Measurements from ENCODE around the gene FST. TPM values are rescaled to one million over a fixed set of nuclear protein-coding genes. Genes with fewer than 3 reads are reported as not detected.

FST gene
- 7.0 TPM for polyA plus RNA-seq (2013, experiment 1 of 2)
- polyA plus RNA-seq (2013, experiment 2 of 2), result 8.1 TPM

- under 1% methylated on average over 55 of the region's 64 CpGs for WGBS
- Histone ChIP-seq H2AFZ (ENCODE audit: low read depth, low read length) (peak within 1 kb of the TSS; percentile 83), H3K18ac (ENCODE audit: low read depth in 1 of 2, low read length in 2 of 2) (peak within 1 kb of the TSS in 1 of 2 experiments; percentile 89), H3K27me3 (ENCODE audit: control insufficient read depth in 1 of 2, insufficient read depth in 1 of 2, low read length in 2 of 2) (no peaks in the 10 kb centered on the region), H4K8ac (ENCODE audit: low read length) (peak within 1 kb of the TSS; percentile 60), H3K9ac (ENCODE audit: low read length) (peak within 1 kb of the TSS; percentile 97), H2BK120ac (ENCODE audit: low read depth, low read length) (peak within 1 kb of the TSS; percentile 83), H2BK12ac (ENCODE audit: low read length in 2 of 2) (peak within 1 kb of the TSS in 1 of 2 experiments; percentile 82), H4K91ac (ENCODE audit: low read length) (peak within 1 kb of the TSS; percentile 6), H3K14ac (ENCODE audit: low read length in 2 of 2) (peak within 1 kb of the TSS in 1 of 2 experiments; percentile 37), H2AK5ac (ENCODE audit: low read length, severe bottlenecking) (no peak within 1 kb of the TSS), H3K23ac (ENCODE audit: low read length in 2 of 2) (peak within 1 kb of the TSS in 1 of 2 experiments; percentile 90), H3K79me1 (replicated peaks; ENCODE audit: low read length, poor library complexity, severe bottlenecking) (peaks cover 2% of the 10 kb centered on the region), H3K4me2 (ENCODE audit: low read length, poor library complexity, severe bottlenecking) (peak within 1 kb of the TSS; percentile 91), H3K36me3 (ENCODE audit: control insufficient read depth in 1 of 2, insufficient read depth in 2 of 2, low read depth in 1 of 2, low read length in 2 of 2) (peaks cover 0 to 24% of the 10 kb centered on the region in 2 experiments), H3K9me3 (ENCODE audit: control insufficient read depth, low read length) (no peaks in the 10 kb centered on the region), H3K27ac (ENCODE audit: low read length, poor library complexity, severe bottlenecking) (no peak within 1 kb of the TSS), H3K4ac (ENCODE audit: low read depth in 1 of 2, low read length in 2 of 2) (no peak within 1 kb of the TSS), H2BK5ac (ENCODE audit: low read depth, low read length, poor library complexity, severe bottlenecking) (no peak within 1 kb of the TSS), H2BK15ac (ENCODE audit: low read depth, poor library complexity, severe bottlenecking) (peak within 1 kb of the TSS; percentile 79), H3K4me3 (ENCODE audit: insufficient read depth in 1 of 2, low read depth in 1 of 2, low read length in 2 of 2) (peak within 1 kb of the TSS; percentile 59 to 83), H3K4me1 (ENCODE audit: control insufficient read depth, insufficient read depth, low read depth, low read length) (peaks cover 12% of the 10 kb centered on the region)
- peak; percentile 57 for DNase-seq
Measured at GRCh38 chr5:53480416-53481158, at the start of gene FST. FST (plus strand) TSS chr5:53480629; CDS start chr5:53480792, 163 bp downstream.

- H3K14ac ChIP-seq (ENCODE audit: low read length in 2 of 2), result no peak overlapping the region
- H3K18ac ChIP-seq (ENCODE audit: low read depth in 1 of 2, low read length in 2 of 2), result no peak overlapping the region
- H3K9ac ChIP-seq (ENCODE audit: low read length), result peak overlapping the region; percentile 72
- DNase-seq, result no peak
- H3K27me3 ChIP-seq (ENCODE audit: control insufficient read depth in 1 of 2, insufficient read depth in 1 of 2, low read length in 2 of 2), result no peaks in the 10 kb centered on the region
- H2AFZ ChIP-seq (ENCODE audit: low read depth, low read length), result no peak overlapping the region
- peak overlapping the region in 1 of 2 experiments; percentile 39 for H2BK12ac ChIP-seq (ENCODE audit: low read length in 2 of 2)
- H2BK120ac ChIP-seq (ENCODE audit: low read depth, low read length), result no peak overlapping the region
- no peak overlapping the region for H3K4me2 ChIP-seq (ENCODE audit: low read length, poor library complexity, severe bottlenecking)
- H3K36me3 ChIP-seq (ENCODE audit: control insufficient read depth in 1 of 2, insufficient read depth in 2 of 2, low read depth in 1 of 2, low read length in 2 of 2), result no peaks in the 10 kb centered on the region
- no peak overlapping the region for H3K4me3 ChIP-seq (ENCODE audit: insufficient read depth in 1 of 2, low read depth in 1 of 2, low read length in 2 of 2)
- peaks cover 3% of the 10 kb centered on the region for H3K4me1 ChIP-seq (ENCODE audit: control insufficient read depth, insufficient read depth, low read depth, low read length)
- H3K9me3 ChIP-seq (ENCODE audit: control insufficient read depth, low read length), result no peaks in the 10 kb centered on the region
- H3K79me1 ChIP-seq (replicated peaks; ENCODE audit: low read length, poor library complexity, severe bottlenecking), result no peaks in the 10 kb centered on the region
- no peak overlapping the region for H3K27ac ChIP-seq (ENCODE audit: low read length, poor library complexity, severe bottlenecking)
- H4K91ac ChIP-seq (ENCODE audit: low read length), result no peak overlapping the region
- no peak overlapping the region for H3K23ac ChIP-seq (ENCODE audit: low read length in 2 of 2)
- H2AK5ac ChIP-seq (ENCODE audit: low read length, severe bottlenecking), result no peak overlapping the region
- no peak overlapping the region for H3K4ac ChIP-seq (ENCODE audit: low read depth in 1 of 2, low read length in 2 of 2)
- H2BK15ac ChIP-seq (ENCODE audit: low read depth, poor library complexity, severe bottlenecking), result no peak overlapping the region
- 93% methylated on average over 5 of the region's 6 CpGs for WGBS
- no peak overlapping the region for H2BK5ac ChIP-seq (ENCODE audit: low read depth, low read length, poor library complexity, severe bottlenecking)
- no peak overlapping the region for H4K8ac ChIP-seq (ENCODE audit: low read length)
Measured at GRCh38 chr5:53431665-53432064, 48.8 kb upstream of the FST start.

- Histone ChIP-seq H2AK5ac (ENCODE audit: low read length, severe bottlenecking) (no peak overlapping the region), H3K23ac (ENCODE audit: low read length in 2 of 2) (no peak overlapping the region), H3K9me3 (ENCODE audit: control insufficient read depth, low read length) (no peaks in the 10 kb centered on the region), H2BK120ac (ENCODE audit: low read depth, low read length) (no peak overlapping the region), H3K14ac (ENCODE audit: low read length in 2 of 2) (no peak overlapping the region), H3K4me3 (ENCODE audit: insufficient read depth in 1 of 2, low read depth in 1 of 2, low read length in 2 of 2) (no peak overlapping the region), H3K27ac (ENCODE audit: low read length, poor library complexity, severe bottlenecking) (no peak overlapping the region), H3K79me1 (replicated peaks; ENCODE audit: low read length, poor library complexity, severe bottlenecking) (no peaks in the 10 kb centered on the region), H3K4me2 (ENCODE audit: low read length, poor library complexity, severe bottlenecking) (no peak overlapping the region), H4K91ac (ENCODE audit: low read length) (no peak overlapping the region), H3K27me3 (ENCODE audit: control insufficient read depth in 1 of 2, insufficient read depth in 1 of 2, low read length in 2 of 2) (no peaks in the 10 kb centered on the region), H3K4ac (ENCODE audit: low read depth in 1 of 2, low read length in 2 of 2) (no peak overlapping the region), H4K8ac (ENCODE audit: low read length) (no peak overlapping the region), H2BK12ac (ENCODE audit: low read length in 2 of 2) (no peak overlapping the region), H2BK5ac (ENCODE audit: low read depth, low read length, poor library complexity, severe bottlenecking) (no peak overlapping the region), H3K36me3 (ENCODE audit: control insufficient read depth in 1 of 2, insufficient read depth in 2 of 2, low read depth in 1 of 2, low read length in 2 of 2) (no peaks in the 10 kb centered on the region), H3K9ac (ENCODE audit: low read length) (no peak overlapping the region), H3K18ac (ENCODE audit: low read depth in 1 of 2, low read length in 2 of 2) (no peak overlapping the region), H3K4me1 (ENCODE audit: control insufficient read depth, insufficient read depth, low read depth, low read length) (peaks cover 3% of the 10 kb centered on the region), H2BK15ac (ENCODE audit: low read depth, poor library complexity, severe bottlenecking) (no peak overlapping the region), H2AFZ (ENCODE audit: low read depth, low read length) (no peak overlapping the region)
- WGBS, result 94% methylated on average over 1 of the region's 1 CpG
- DNase-seq, result no peak
Measured at GRCh38 chr5:53433026-53433425, 47.4 kb upstream of the FST start.

GRCh38 chr5:53434541-53434940, 45.9 kb upstream of the FST start:
- Histone ChIP-seq H3K27me3 (ENCODE audit: control insufficient read depth in 1 of 2, insufficient read depth in 1 of 2, low read length in 2 of 2) (no peaks in the 10 kb centered on the region), H4K8ac (ENCODE audit: low read length) (no peak overlapping the region), H3K27ac (ENCODE audit: low read length, poor library complexity, severe bottlenecking) (no peak overlapping the region), H3K4me3 (ENCODE audit: insufficient read depth in 1 of 2, low read depth in 1 of 2, low read length in 2 of 2) (no peak overlapping the region), H3K4me1 (ENCODE audit: control insufficient read depth, insufficient read depth, low read depth, low read length) (peaks cover 3% of the 10 kb centered on the region), H4K91ac (ENCODE audit: low read length) (no peak overlapping the region), H3K79me1 (replicated peaks; ENCODE audit: low read length, poor library complexity, severe bottlenecking) (no peaks in the 10 kb centered on the region), H2BK120ac (ENCODE audit: low read depth, low read length) (no peak overlapping the region), H2BK15ac (ENCODE audit: low read depth, poor library complexity, severe bottlenecking) (no peak overlapping the region), H3K18ac (ENCODE audit: low read depth in 1 of 2, low read length in 2 of 2) (no peak overlapping the region), H2BK5ac (ENCODE audit: low read depth, low read length, poor library complexity, severe bottlenecking) (no peak overlapping the region), H2AFZ (ENCODE audit: low read depth, low read length) (no peak overlapping the region), H3K4me2 (ENCODE audit: low read length, poor library complexity, severe bottlenecking) (no peak overlapping the region), H3K9me3 (ENCODE audit: control insufficient read depth, low read length) (no peaks in the 10 kb centered on the region), H3K9ac (ENCODE audit: low read length) (peak overlapping the region; percentile 2), H3K23ac (ENCODE audit: low read length in 2 of 2) (no peak overlapping the region), H3K36me3 (ENCODE audit: control insufficient read depth in 1 of 2, insufficient read depth in 2 of 2, low read depth in 1 of 2, low read length in 2 of 2) (no peaks in the 10 kb centered on the region), H3K4ac (ENCODE audit: low read depth in 1 of 2, low read length in 2 of 2) (no peak overlapping the region), H2AK5ac (ENCODE audit: low read length, severe bottlenecking) (no peak overlapping the region), H3K14ac (ENCODE audit: low read length in 2 of 2) (no peak overlapping the region), H2BK12ac (ENCODE audit: low read length in 2 of 2) (no peak overlapping the region)
- no peak for DNase-seq
- WGBS, result 88% methylated on average over 1 of the region's 1 CpG

All from mesenchymal stem cell (in vitro differentiated cells and primary cell).